Left lung (tissue), 10 donors: ENCODE results near the gene CA10. TPM values are rescaled to one million over a fixed set of nuclear protein-coding genes. Genes with fewer than 3 reads are reported as not detected.

ENCODE experiments used
- ATAC-seq: fragments of 200-7000 bp; cut with Tn5 transposase; one replicate; pipeline ENCODE4 v1.9.1; 2020; ENCODE audit warnings: moderate library complexity
- DNase-seq, 4 donors: peaks; one replicate each; pipeline ENCODE4 v3.0.0-alpha.2; 2013 to 2020
- H3K27ac ChIP-seq, 2 donors: fragments of 200-600 bp; sonication (generic) in 1 of 2; one replicate each; pipeline versions ENCODE4 v1.5.0 to v1.8.0; 2020 to 2021
- H3K27me3 ChIP-seq, 2 donors: fragments of 200-600 bp; sonication (generic) in 1 of 2; one replicate each; pipeline versions ENCODE4 v1.5.0 to v1.8.0; 2020 to 2021
- H3K36me3 ChIP-seq, 2 donors: fragments of 200-600 bp; sonication (generic) in 1 of 2; one replicate each; pipeline versions ENCODE4 v1.5.0 to v1.8.0; 2020 to 2021
- H3K4me1 ChIP-seq, 2 donors: fragments of 200-600 bp; one replicate each; pipeline ENCODE4 v1.8.0; 2021
- H3K4me3 ChIP-seq, 2 donors: fragments of 200-600 bp; sonication (generic) in 1 of 2; one replicate each; pipeline versions ENCODE4 v1.5.0 to v1.8.0; 2020 to 2021; ENCODE audit warnings: mild to moderate bottlenecking in 1 of 2
- H3K9me3 ChIP-seq, 2 donors: fragments of 200-600 bp; sonication (generic) in 1 of 2; one replicate each; pipeline versions ENCODE4 v1.5.0 to v1.8.0; 2020 to 2021
- intact Hi-C, 2 donors: fragments of 100-400 bp; cut with DNase I; formaldehyde crosslinking; loops; one replicate each; pipeline versions ENCODE4 v1.11.2 to v1.14.2; 2022
- polyA plus RNA-seq, 6 donors: library from polyadenylated mRNA; unstranded; fragments of 120-200 nt; gene quantifications; one replicate each; pipeline ENCODE4 v1.2.1, GENCODE V29; 2013; ENCODE audit not compliant: insufficient read length in 6 of 6
- total RNA-seq, 2 donors: library from RNA; stranded (reverse); fragmentation: NEBNext Ultra II Directional; extraction: Animal tissue kit (Norgen Biotek cat#: 25700); gene quantifications; one replicate each; pipeline ENCODE4 v1.2.1, GENCODE V29; 2021
- TF ChIP-seq, protein P1 (sequence below), 2 donors: fragments of 200-600 bp; sonication (generic) in 1 of 2; IDR thresholded peaks; one replicate each; pipeline versions ENCODE4 v1.5.0 to v1.8.0; 2021; ENCODE audit warnings: antibody characterized with exemption in 2 of 2
- donor health status: DM: no; HTN: yes; CAD: no.
- donor health status: DM: no; HTN: no; CAD: no.

Gene CA10
- total and polyA plus RNA-seq, 8 donors = 0.06 to 0.31 TPM; not detected in 6

GRCh38 chr17:51828901-51829300 is 329.6 kb downstream of the CA10 start:
- intact Hi-C loops = no loop called here
- H3K9me3 ChIP-seq = no peaks in the 10 kb centered on the region
- ATAC-seq = no peak

DNA sequence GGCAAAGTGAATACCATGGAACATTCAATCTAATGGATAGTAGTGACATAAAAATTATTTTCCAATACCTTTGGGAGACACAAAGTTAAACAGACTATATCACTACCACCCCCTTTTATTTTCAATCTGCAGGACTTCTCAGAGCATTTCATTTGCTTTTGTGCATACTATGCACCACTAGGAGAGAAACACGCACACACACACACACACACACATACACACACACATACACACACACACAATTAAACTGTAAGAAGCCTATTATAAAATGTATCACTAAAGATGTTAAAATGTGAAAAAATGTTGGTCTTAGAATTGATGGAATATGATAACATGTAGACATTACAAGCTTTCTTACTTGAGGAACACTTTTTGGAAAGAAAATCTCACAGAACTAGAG is 331.4 kb downstream of the CA10 start:
- no peaks in the 10 kb centered on the region for H3K9me3 ChIP-seq
- no peak for DNase-seq
- ATAC-seq = no peak
- H3K4me3 ChIP-seq = no peak overlapping the region
- no peak overlapping the region for H3K27ac ChIP-seq
- no peaks in the 10 kb centered on the region for H3K36me3 ChIP-seq
- TF ChIP-seq, protein P1, sequence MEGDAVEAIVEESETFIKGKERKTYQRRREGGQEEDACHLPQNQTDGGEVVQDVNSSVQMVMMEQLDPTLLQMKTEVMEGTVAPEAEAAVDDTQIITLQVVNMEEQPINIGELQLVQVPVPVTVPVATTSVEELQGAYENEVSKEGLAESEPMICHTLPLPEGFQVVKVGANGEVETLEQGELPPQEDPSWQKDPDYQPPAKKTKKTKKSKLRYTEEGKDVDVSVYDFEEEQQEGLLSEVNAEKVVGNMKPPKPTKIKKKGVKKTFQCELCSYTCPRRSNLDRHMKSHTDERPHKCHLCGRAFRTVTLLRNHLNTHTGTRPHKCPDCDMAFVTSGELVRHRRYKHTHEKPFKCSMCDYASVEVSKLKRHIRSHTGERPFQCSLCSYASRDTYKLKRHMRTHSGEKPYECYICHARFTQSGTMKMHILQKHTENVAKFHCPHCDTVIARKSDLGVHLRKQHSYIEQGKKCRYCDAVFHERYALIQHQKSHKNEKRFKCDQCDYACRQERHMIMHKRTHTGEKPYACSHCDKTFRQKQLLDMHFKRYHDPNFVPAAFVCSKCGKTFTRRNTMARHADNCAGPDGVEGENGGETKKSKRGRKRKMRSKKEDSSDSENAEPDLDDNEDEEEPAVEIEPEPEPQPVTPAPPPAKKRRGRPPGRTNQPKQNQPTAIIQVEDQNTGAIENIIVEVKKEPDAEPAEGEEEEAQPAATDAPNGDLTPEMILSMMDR (IDR thresholded peaks at IDR 0.05) = no peak
- H3K27me3 ChIP-seq = no peaks in the 10 kb centered on the region
- H3K4me1 ChIP-seq = no peaks in the 10 kb centered on the region
- intact Hi-C loops = no loop called here

More at GRCh38 chr17:51828901-51829300, 329.6 kb downstream of the CA10 start:
- no peak for DNase-seq
- Histone ChIP-seq H3K4me1 (no peaks in the 10 kb centered on the region), H3K27me3 (no peaks in the 10 kb centered on the region), H3K27ac (no peak overlapping the region), H3K36me3 (no peaks in the 10 kb centered on the region), H3K4me3 (no peak overlapping the region)
- TF ChIP-seq, protein P1 (IDR thresholded peaks at IDR 0.05) = no peak

- Histone ChIP-seq H3K27me3 (no peaks in the 10 kb centered on the region), H3K27ac (no peak overlapping the region), H3K36me3 (no peaks in the 10 kb centered on the region), H3K4me1 (no peaks in the 10 kb centered on the region), H3K4me3 (no peak overlapping the region), H3K9me3 (no peaks in the 10 kb centered on the region)
- TF ChIP-seq, protein P1 (IDR thresholded peaks at IDR 0.05) = no peak
- ATAC-seq (no peak), DNase-seq (no peak)
- intact Hi-C loops = no loop called here
Observed at GRCh38 chr17:51820766-51821165, 337.7 kb downstream of the CA10 start.

DNA sequence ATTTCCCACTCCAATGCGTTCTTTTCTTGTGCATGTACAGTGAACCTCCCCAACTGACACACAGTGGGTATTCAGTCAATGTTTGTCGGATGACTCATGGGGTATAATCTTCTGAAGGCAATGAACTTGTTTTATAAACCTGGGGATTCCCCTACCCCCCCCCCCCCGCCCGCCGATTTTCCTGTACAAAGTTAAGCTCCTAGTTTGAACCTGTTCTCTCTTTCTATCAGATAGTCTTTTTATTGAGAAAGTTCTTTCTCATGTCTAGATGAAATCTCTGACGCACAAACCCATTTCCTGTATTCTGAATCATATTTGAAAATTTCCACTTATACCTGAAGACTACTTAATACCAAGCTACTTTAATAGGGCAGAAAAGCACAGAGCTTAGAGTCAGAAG is 338.3 kb downstream of the CA10 start:
- TF ChIP-seq, protein P1 (IDR thresholded peaks at IDR 0.05) = no peak
- H3K4me1 ChIP-seq = no peaks in the 10 kb centered on the region
- ATAC-seq (no peak), DNase-seq (no peak)
- no peak overlapping the region for H3K27ac ChIP-seq
- H3K4me3 ChIP-seq = no peak overlapping the region
- intact Hi-C loops = no loop called here
- no peaks in the 10 kb centered on the region for H3K9me3 ChIP-seq
- H3K36me3 ChIP-seq = no peaks in the 10 kb centered on the region
- H3K27me3 ChIP-seq = no peaks in the 10 kb centered on the region

DNA sequence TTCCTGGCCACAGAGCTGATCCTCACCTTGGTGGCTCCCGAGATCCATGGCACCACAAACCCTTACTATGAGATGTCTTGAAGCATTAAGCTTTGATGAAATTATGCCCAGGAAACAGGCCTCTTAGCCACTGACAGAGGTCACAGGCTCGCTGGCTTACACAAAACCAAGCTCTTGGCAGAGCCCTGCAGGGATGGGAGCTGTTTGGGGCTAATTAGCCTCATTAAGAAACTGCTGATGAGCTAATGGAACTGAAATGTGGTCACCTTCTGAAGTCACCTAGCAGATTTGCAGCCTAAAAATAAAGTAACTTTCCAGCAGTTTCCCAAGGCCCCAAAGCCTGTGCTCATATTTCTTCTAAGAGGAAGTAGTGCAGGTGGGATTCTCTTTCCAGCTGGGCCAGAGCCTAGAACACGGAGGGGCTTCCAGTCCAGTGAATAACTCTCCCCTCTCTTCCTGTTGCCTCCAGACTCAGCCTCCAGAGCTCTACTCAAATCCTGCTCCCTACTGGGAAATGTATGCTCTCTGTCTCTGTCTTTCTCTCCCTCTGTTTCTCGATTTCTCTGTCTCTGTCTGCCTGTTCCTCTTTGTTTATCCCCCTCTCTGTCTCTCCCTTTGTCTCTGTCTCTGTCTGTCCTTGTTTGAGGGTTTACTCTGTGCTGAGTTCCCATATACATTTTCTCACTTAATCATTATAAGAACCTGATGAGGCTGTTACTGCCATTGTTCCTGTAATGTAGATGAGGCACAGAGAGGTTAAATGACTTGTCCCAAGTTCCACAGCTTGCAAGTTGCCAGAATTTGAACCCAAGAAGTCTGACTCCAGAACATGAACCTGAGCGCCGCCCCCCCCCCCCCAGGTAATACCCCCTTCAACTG is 338.9 kb downstream of the CA10 start:
- no peaks in the 10 kb centered on the region for H3K9me3 ChIP-seq
- H3K4me3 ChIP-seq = no peak overlapping the region
- H3K4me1 ChIP-seq = no peaks in the 10 kb centered on the region
- H3K36me3 ChIP-seq = no peaks in the 10 kb centered on the region
- no peaks in the 10 kb centered on the region for H3K27me3 ChIP-seq
- H3K27ac ChIP-seq = no peak overlapping the region
- DNase-seq (no peak), ATAC-seq (no peak)
- TF ChIP-seq, protein P1 (IDR thresholded peaks at IDR 0.05) = no peak
- intact Hi-C loops = no loop called here
